Measurements from ENCODE around the gene APRT.

DNA sequence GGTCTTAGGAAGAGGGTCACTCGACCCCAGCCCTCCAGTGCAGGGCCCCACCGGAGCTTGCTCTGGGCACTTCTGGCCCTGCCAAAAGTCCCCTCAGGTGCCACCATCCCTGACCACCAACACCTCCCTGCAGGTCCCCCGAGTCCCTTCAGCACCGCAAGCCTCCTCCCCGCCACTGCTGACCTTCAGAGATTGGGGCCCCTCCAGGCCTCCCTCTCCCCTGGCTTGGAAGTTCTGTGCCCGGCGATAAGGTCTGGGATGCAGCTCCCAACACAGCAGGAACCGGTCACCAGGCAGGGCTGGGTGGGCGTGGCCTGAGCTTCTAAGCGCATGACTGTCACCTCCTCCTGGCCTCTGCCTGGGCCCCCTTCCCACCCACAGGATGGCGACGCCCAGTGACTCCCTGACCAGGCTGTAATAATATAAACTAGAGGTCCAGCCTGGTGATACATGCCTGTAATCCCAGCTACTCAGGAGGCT lies 37.9 kb downstream of the APRT start:
- TF ChIP-seq GATA2 (IDR thresholded peaks at IDR 0.05; ENCODE audit: low read depth, low read length) (no peak), GATA3 (IDR thresholded peaks at IDR 0.05; ENCODE audit: low read depth, low read length) (no peak)

All from SH-SY5Y (cell line).